ENCODE data around the gene PAPPA2. TPM values are rescaled to one million over a fixed set of nuclear protein-coding genes. Genes with fewer than 3 reads are reported as not detected.
"Not testable (repeated sequence)": the region's sequence is repeated elsewhere in the genome, so short reads cannot be mapped to it uniquely, and the experiment has no call there.

The PAPPA2 gene
- total and polyA plus RNA-seq, 2 of the 8 experiments (the other 6 are each of a cell fraction or from before 2014, with no cell fraction given), result 0.08 to 0.88 TPM

- TF ChIP-seq SUZ12 (IDR thresholded peaks at IDR 0.05; ENCODE audit: low read length) (no peak), KDM1A (IDR thresholded peaks at IDR 0.05; ENCODE audit: borderline replicate concordance, low read length) (no peak), BACH1 (IDR thresholded peaks at IDR 0.05; ENCODE audit: low read length) (no peak), SP1 (IDR thresholded peaks at IDR 0.05; ENCODE audit: low read depth, low read length) (no peak), RNF2 (IDR thresholded peaks at IDR 0.05; ENCODE audit: borderline replicate concordance, low read depth, low read length, missing control alignments, poor library complexity, severe bottlenecking) (no peak), CHD1 (IDR thresholded peaks at IDR 0.05; ENCODE audit: low read depth, low read length) (no peak), GABPA (IDR thresholded peaks at IDR 0.05; ENCODE audit: borderline replicate concordance, insufficient read depth, low read length) (no peak)
Measured at GRCh38 chr1:176450526-176450925, 12.4 kb upstream of the PAPPA2 start (continued).

GRCh38 chr1:176451741-176452140, 11.2 kb upstream of the PAPPA2 start:
- FAIRE-seq; H3K4me2 ChIP-seq (ENCODE audit: insufficient read depth in 1 of 2, low read depth in 2 of 2, low read length in 2 of 2); H3K23me2 ChIP-seq (ENCODE audit: low read depth, low read length); H3K4me3 ChIP-seq (ENCODE audit: extremely low read depth in 1 of 4, insufficient read depth in 2 of 4, low read depth in 3 of 4, low read length in 4 of 4); H4K5ac ChIP-seq (ENCODE audit: insufficient read length, low read depth, low read length); POLR2A ChIA-PET (ENCODE audit: partially characterized antibody); H3K18ac ChIP-seq (ENCODE audit: extremely low read depth, low read length); H4K91ac ChIP-seq (replicated peaks; ENCODE audit: insufficient read length, low read length); H3K4ac ChIP-seq (replicated peaks; ENCODE audit: insufficient read length, low read depth, low read length); H3K79me1 ChIP-seq (ENCODE audit: low read depth, low read length); H3K14ac ChIP-seq (ENCODE audit: insufficient read length); H3K9me3 ChIP-seq (ENCODE audit: insufficient read depth in 2 of 2, low read depth in 1 of 2, low read length in 1 of 2); H2BK20ac ChIP-seq (ENCODE audit: low read length); H3K27ac ChIP-seq (ENCODE audit: low read depth, low read length); H3K27me3 ChIP-seq (replicated peaks in 1 of 4; ENCODE audit: control insufficient read depth in 3 of 4, extremely low read depth in 1 of 4, insufficient read depth in 3 of 4, low read length in 3 of 4); H2BK12ac ChIP-seq (ENCODE audit: low read depth, low read length); H2AFZ ChIP-seq (ENCODE audit: low read length); H4K8ac ChIP-seq (ENCODE audit: extremely low read depth, insufficient read depth, low read length); H2AK5ac ChIP-seq (ENCODE audit: low read depth, low read length); H2BK120ac ChIP-seq (replicated peaks; ENCODE audit: low read depth, low read length); CTCF ChIA-PET (ENCODE audit: partially characterized antibody); H3K23ac ChIP-seq (ENCODE audit: insufficient read length); H3K56ac ChIP-seq (replicated peaks; ENCODE audit: insufficient read length, low read depth, low read length); H3K36me3 ChIP-seq (ENCODE audit: control insufficient read depth in 2 of 4, insufficient read depth in 4 of 4, low read length in 3 of 4); H2BK15ac ChIP-seq (ENCODE audit: low read length); H3K9ac ChIP-seq (replicated peaks in 1 of 4; ENCODE audit: extremely low read depth in 1 of 4, low read depth in 3 of 4, low read length in 3 of 4); H4K20me1 ChIP-seq (replicated peaks in 1 of 2; ENCODE audit: control insufficient read depth in 1 of 2, insufficient read depth in 2 of 2, low read length in 2 of 2); H2BK5ac ChIP-seq (ENCODE audit: low read depth, low read length); H3K4me1 ChIP-seq (replicated peaks in 1 of 4; ENCODE audit: control insufficient read depth in 3 of 4, insufficient read depth in 4 of 4, low read length in 3 of 4); DNase-seq (ENCODE audit: low read depth in 1 of 2, low spot score in 2 of 2); H3K79me2 ChIP-seq (ENCODE audit: control insufficient read depth in 1 of 2, insufficient read depth in 2 of 2, low read length in 2 of 2): not testable (repeated sequence)
- WGBS, 2 experiments (ENCODE audit: extremely low coverage in 1 of 2, insufficient coverage in 1 of 2, insufficient read length in 1 of 2, insufficient replicate concordance in 2 of 2, low coverage in 1 of 2, low lambda C conversion rate in 2 of 2, missing lambda C conversion rate in 1 of 2), result 88% methylated on average over 2 of the region's 2 CpGs; no CpG with 5 or more reads in 1 of the 2 experiments
